Skin of body (tissue), 2 donors: ENCODE results near the gene IQSEC1. TPM values are rescaled to one million over a fixed set of nuclear protein-coding genes. Genes with fewer than 3 reads are reported as not detected.
A peak's percentile ranks its signal among the peaks of the same experiment; 100 is the strongest.
"Not testable (repeated sequence)": the region's sequence is repeated elsewhere in the genome, so short reads cannot be mapped to it uniquely, and the experiment has no call there.

ENCODE experiments used
- DNase-seq: peaks from one replicate; lab custom pipeline; 2025; lab: John Stamatoyannopoulos, UW
- total RNA-seq: library from RNA; depleted of rRNA; stranded (reverse); fragments of >200 nt; gene quantifications from one replicate; pipeline ENCODE4 v1.2.3, GENCODE V29; 2014

The IQSEC1 gene
- total RNA-seq, 1 donor from 2014 or later: 21.5 TPM

GRCh38 chr3:12896063-12896985 is 176.9 kb downstream of the IQSEC1 start:
- DNase-seq: no peak

- DNase-seq: no peak
Observed at GRCh38 chr3:12895391-12896062, 177.7 kb downstream of the IQSEC1 start.

GRCh38 chr3:12894629-12895028 is 178.6 kb downstream of the IQSEC1 start:
- DNase-seq: peak; percentile 52

- peak; percentile 20 for DNase-seq
Observed at GRCh38 chr3:12893852-12894251, 179.4 kb downstream of the IQSEC1 start.

- DNase-seq: no peak
Observed at GRCh38 chr3:12893247-12893646, 180.0 kb downstream of the IQSEC1 start.

- no peak for DNase-seq
Observed at GRCh38 chr3:12892840-12893189, 180.4 kb downstream of the IQSEC1 start.

GRCh38 chr3:12891985-12892839 is 181.0 kb downstream of the IQSEC1 start:
- DNase-seq: peak; percentile 39

- no peak for DNase-seq
Observed at GRCh38 chr3:12891391-12891984, 181.7 kb downstream of the IQSEC1 start.

- DNase-seq: no peak
Observed at GRCh38 chr3:12890610-12891390, 182.4 kb downstream of the IQSEC1 start.

- no peak for DNase-seq
Observed at GRCh38 chr3:12886736-12887135, 186.5 kb downstream of the IQSEC1 start.

- DNase-seq: no peak
Observed at GRCh38 chr3:12886106-12886679, 187.0 kb downstream of the IQSEC1 start.

GRCh38 chr3:12885583-12885930 is 187.7 kb downstream of the IQSEC1 start:
- DNase-seq: no peak

- DNase-seq: no peak
Observed at GRCh38 chr3:12884790-12885582, 188.2 kb downstream of the IQSEC1 start.

- no peak for DNase-seq
Observed at GRCh38 chr3:12884186-12884680, 189.0 kb downstream of the IQSEC1 start.

- DNase-seq: no peak
Observed at GRCh38 chr3:12882336-12883310, 190.6 kb downstream of the IQSEC1 start.

GRCh38 chr3:12881858-12882257 is 191.4 kb downstream of the IQSEC1 start:
- DNase-seq: not testable (repeated sequence)

GRCh38 chr3:12879191-12879815 is 193.9 kb downstream of the IQSEC1 start:
- DNase-seq: no peak

- not testable (repeated sequence) for DNase-seq
Observed at GRCh38 chr3:12878758-12879157, 194.5 kb downstream of the IQSEC1 start.
